G401 (cell line): ENCODE results near the gene SLC16A5. TPM values are rescaled to one million over a fixed set of nuclear protein-coding genes. Genes with fewer than 3 reads are reported as not detected.

Experiments
- DNase-seq: peaks from one replicate; pipeline ENCODE4 v3.0.0-alpha.2; 2015; ENCODE audit warnings: low spot score
- in situ Hi-C: cut with HindIII; loops from 2 replicates; pipeline ENCODE4 v1.10.0; 2016; ENCODE audit warnings: low sequenced_read_pairs, mixed read lengths
- total RNA-seq: library from RNA; depleted of rRNA; stranded (reverse); fragments of >200 nt; shearing (Covaris generic); gene quantifications from 2 replicates; pipeline ENCODE4 v1.2.3, GENCODE V29; 2014

Gene SLC16A5
- total RNA-seq, 1 experiment from 2014 or later, result 11.0 TPM

- in situ Hi-C loops, result no loop called here
- DNase-seq, result no peak
Measured at GRCh38 chr17:75103601-75104554, 16.1 kb downstream of the SLC16A5 start.

- in situ Hi-C loops, result no loop called here
- DNase-seq, result peak; percentile 91
Measured at GRCh38 chr17:75105126-75106080, 17.6 kb downstream of the SLC16A5 start.

- in situ Hi-C loops, result no loop called here
- no peak for DNase-seq
Measured at GRCh38 chr17:75108193-75108592, 20.4 kb downstream of the SLC16A5 start.

- DNase-seq, result no peak
- in situ Hi-C loops, result no loop called here
Measured at GRCh38 chr17:75109046-75109406, 21.3 kb downstream of the SLC16A5 start.

- in situ Hi-C loops, result no loop called here
- peak; percentile 89 for DNase-seq
Measured at GRCh38 chr17:75109407-75110233, 21.9 kb downstream of the SLC16A5 start, which contains the start of gene ARMC7. Gene ARMC7 (plus strand): TSS chr17:75109969. CDS start chr17:75110289, 320 bp downstream.

DNA sequence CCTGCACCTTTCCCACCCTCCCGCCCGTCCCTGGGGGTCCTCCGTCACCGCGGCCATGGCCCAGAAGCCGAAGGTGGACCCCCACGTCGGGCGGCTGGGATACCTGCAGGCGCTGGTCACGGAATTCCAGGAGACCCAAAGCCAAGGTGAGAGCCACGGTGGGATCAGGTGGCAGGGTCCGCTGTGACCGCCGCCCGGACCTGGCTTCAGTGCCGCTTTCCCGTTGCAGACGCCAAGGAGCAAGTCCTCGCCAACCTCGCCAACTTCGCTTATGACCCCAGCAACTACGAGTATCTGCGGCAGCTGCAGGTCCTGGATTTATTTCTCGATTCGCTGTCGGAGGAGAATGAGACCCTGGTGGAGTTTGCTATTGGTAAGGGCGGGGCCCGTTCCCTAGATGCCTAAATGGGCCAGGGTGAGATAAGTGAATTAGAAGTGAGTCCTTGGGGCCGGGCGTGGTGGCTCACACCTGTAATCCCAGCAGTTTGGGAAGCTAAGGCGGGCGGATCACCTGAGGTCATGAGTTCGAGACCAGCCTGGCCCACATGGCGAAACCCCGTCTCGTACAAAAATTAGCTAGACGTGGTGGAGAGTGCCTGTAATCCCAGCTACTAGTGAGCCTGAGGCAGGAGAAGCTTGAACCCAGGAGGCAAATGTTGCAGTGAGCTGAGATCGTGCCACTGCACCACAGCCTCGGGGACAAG lies 22.6 kb downstream of the SLC16A5 start:
- DNase-seq, result no peak
- in situ Hi-C loops, result no loop called here

DNA sequence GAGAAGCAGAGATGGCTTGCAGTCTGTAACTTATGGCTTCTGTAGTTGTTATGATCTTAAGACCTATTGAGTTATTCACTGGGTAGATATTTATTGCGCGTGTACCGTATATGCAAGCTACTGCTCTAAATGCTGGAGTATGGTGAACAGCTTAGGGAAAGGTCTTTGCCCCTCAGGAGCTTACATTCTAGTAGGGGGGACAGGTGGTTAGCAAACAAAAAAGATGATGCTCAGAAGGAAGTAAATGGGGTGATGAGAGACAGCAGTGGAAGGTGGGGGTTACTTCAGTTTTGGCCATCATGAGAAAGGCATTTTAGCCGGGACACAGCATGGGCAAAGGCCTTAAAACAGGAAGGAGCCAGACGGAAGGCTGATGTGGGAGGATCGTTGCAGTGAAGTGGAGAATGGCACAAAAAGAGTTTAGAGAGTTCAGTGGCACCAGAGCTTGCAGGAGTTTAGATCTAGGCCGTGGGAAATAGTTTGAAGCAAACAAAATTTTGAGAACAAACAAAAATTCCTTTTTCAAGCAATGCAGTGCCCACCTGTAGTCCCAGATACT lies 24.1 kb downstream of the SLC16A5 start:
- in situ Hi-C loops, result no loop called here
- DNase-seq, result no peak

DNA sequence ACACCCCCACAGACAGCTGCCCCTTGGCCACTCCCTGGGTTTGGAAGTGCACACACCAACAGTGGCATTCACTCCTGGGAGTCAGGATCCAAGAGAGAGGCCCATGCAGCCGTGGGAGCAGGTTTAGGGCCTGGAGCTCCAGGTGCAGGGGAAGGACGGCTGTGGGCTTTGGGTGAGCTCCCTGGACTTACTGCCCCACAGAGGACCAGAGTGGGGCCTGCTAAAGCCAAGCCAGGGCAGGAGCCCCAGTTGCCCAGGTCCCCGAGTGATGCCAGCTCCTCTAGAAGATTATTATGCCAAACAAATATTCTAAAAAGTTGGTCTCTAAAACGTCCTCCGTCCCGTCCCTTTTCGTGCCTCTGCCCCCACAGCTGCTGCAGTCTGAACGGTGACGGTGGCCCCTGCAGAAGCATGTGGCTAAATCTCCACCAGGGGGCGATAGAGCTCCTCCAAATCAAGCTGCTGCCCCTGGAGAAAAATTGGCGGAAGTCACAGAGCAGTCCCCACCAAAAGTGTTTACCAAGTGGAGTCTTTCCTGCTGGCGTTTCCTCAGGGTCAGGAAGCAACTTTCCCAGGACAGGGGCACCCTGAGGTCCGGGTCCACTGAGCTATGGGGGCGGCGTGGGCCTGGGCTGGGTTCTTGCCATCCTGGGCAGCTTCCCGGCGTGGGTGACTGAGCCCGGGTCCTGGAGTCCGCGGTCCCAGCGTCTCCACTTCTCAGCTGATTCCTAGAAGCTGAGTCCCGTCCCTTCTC lies 26.2 kb downstream of the SLC16A5 start:
- peak; percentile 95 for DNase-seq
- in situ Hi-C loops, result no loop called here

DNA sequence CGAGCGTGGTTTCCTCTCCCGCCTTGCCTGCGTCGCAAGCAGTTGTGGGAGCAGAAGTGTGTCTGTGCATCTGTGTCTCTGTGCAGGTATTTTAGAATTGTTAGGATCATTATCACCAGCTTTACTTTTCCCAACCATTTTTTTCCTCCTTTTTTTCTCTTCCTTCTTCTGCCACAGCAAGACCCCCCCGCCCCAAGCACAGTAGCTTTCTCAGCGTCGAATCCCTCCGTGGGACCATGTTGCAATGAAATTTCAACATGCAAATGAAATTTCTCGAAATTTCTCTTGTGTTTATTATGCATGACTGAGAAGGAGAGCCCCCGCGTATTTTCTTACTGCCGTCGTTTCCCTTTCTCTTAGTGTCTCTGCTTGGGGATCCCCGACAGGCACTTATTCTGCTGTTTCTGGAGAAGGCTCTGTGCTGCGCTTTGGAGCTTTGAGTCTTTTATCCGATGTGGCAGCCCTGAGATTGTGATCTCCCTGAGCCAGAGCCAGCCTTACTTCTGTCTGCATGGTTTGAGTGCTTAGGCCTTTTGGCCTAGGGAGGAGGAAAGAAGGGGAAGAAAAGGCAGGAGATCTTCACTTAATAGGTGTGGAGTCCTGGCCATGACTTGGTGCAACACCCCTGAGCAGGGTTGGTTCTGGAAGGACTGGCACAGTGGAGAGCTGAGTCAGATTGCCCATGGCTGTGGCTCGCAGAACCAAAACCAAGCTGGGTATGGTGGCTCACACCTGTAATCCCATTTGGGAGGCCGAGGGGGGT lies 27.0 kb downstream of the SLC16A5 start:
- in situ Hi-C loops, result no loop called here

DNA sequence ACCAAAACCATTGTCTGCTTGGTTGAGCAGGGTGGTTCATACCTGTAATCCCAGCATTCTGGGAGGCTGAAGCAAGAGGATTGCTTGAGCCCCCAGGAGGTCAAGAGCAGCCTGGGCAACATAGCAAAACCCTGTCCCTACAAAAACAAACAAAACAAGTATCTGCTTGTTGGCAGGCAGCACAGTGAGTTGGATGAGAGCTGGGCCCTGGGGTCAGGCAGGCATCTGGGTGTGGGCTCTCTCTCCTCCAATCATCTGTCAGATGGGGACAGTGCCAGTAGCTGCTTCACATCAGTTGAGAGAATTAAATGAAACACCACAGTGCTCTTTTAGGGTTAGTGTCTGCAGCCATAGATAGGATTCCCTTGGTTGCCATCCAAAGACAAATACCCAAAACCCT lies 27.8 kb downstream of the SLC16A5 start:
- DNase-seq, result no peak
- in situ Hi-C loops, result no loop called here

More for the DNA sequence above, 27.0 kb downstream of the SLC16A5 start:
- no peak for DNase-seq

DNA sequence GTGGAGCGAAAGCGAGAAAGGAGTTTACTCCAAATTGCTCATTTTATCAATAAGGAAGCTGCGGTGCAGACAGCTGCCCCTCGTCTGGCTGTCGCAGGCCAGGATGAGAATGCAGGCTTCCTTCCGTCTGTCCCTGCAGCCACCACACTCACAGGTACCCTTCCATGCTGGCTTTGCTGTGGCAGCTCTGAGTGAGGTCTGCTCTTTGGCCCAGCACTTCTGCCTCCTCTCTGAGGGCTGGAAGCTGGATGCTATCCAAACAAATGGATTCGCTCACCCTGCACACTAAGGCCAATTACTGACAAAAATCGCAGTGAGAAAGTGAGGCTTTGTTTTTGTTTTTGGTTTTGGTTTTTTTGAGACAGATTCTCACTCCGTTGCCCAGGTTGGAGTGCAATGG lies 29.0 kb downstream of the SLC16A5 start:
- DNase-seq, result no peak
- in situ Hi-C loops, result no loop called here

DNA sequence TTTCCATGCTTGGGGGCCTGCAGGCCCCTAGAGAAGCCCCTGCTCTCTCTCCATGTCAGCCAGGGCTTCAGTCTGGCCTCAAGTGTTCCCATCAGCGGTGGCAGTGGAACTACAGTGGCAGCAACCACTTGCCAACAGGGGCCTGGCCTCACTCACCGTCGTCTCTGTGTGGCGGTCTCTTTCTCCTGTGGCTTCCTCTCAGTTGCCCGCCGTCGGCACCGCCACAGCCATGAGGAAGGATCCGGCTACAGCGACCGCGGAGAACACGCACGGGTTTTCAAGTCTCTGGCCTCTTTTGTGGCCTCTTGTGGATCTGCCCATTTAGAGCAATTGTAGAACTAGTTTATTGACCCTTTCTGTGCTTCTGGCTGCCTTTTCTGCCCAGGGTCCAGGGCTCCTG lies 30.6 kb downstream of the SLC16A5 start:
- in situ Hi-C loops, result no loop called here
- no peak for DNase-seq

- no peak for DNase-seq
- in situ Hi-C loops, result no loop called here
Measured at GRCh38 chr17:75124041-75124818, 36.5 kb downstream of the SLC16A5 start.

- no peak for DNase-seq
- in situ Hi-C loops, result no loop called here
Measured at GRCh38 chr17:75124819-75125162, 37.0 kb downstream of the SLC16A5 start.

DNA sequence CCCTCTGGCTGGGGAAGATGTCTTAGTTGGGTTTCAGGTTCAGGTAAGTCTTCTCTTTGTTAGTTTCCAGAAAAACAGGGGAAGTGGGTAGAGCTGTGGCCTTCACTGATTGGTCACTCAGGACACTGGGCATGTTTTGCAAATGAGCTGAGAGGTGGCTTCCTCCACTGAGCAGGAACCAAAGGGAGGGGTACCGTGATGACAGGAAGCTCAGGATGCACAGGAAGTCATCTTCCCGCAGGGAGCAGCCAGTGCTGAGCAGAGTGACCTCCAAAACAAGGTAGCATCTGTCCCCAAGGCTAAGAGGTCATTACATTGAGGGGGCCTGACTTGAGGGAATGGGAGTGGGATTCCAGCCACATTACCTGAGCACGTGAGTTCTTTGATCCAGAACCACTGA lies 38.2 kb downstream of the SLC16A5 start:
- in situ Hi-C loops, result no loop called here
- no peak for DNase-seq

- DNase-seq, result no peak
- in situ Hi-C loops, result no loop called here
Measured at GRCh38 chr17:75126954-75127353, 39.2 kb downstream of the SLC16A5 start.
